Measurements from ENCODE around the gene SLC25A39. TPM values are rescaled to one million over a fixed set of nuclear protein-coding genes. Genes with fewer than 3 reads are reported as not detected.

Gene SLC25A39
- total RNA-seq (2022; extraction: Qiagen RNA extraction; ENCODE audit: low read depth) = 140 to 211 TPM (median 202 TPM) in 5 replicates

GRCh38 chr17:44324571-44325275 lies at the start of gene SLC25A39:
SLC25A39 (minus strand) TSS chr17:44324823; CDS start chr17:44323562, 1,261 bp downstream.

GRCh38 chr17:44363613-44364159 lies 39.1 kb upstream of the SLC25A39 start, which contains the start of gene FAM171A2:
FAM171A2 (minus strand) TSS chr17:44363853; CDS start chr17:44363714, 139 bp downstream.

GRCh38 chr17:44344939-44345453 lies 20.4 kb upstream of the SLC25A39 start, which contains the start of gene GRN:
GRN (plus strand) TSS chr17:44345302; CDS start chr17:44349165, 3,863 bp downstream.

GRCh38 chr17:44308320-44308818 lies 16.3 kb downstream of the SLC25A39 start, which contains the start of gene RUNDC3A:
RUNDC3A (plus strand) TSS chr17:44308601; CDS start chr17:44308833, 232 bp downstream.

Other genes starting within 250 kb of the SLC25A39 start
- gene HDAC5, start 201.2 kb downstream of the SLC25A39 start, total RNA-seq (2022; extraction: Qiagen RNA extraction; ENCODE audit: low read depth) = 13.9 to 17.7 TPM (median 14.7 TPM) in 5 replicates
- gene HROB, start 182.9 kb downstream of the SLC25A39 start, total RNA-seq (2022; extraction: Qiagen RNA extraction; ENCODE audit: low read depth) = 7.6 to 10.5 TPM (median 9.4 TPM) in 5 replicates
- 0.08 to 0.12 TPM in 2 of 5 replicates, not detected in the others for gene ASB16, start 154.1 kb downstream of the SLC25A39 start, total RNA-seq (2022; extraction: Qiagen RNA extraction; ENCODE audit: low read depth)
- 32.2 to 43.8 TPM (median 42.3 TPM) in 5 replicates for gene TMUB2, start 137.9 kb downstream of the SLC25A39 start, total RNA-seq (2022; extraction: Qiagen RNA extraction; ENCODE audit: low read depth)
- 53.5 to 70.0 TPM (median 63.9 TPM) in 5 replicates for gene ATXN7L3, start 124.9 kb downstream of the SLC25A39 start, total RNA-seq (2022; extraction: Qiagen RNA extraction; ENCODE audit: low read depth)
- 98.3 to 104 TPM (median 100 TPM) in 5 replicates for gene UBTF, start 105.1 kb downstream of the SLC25A39 start, total RNA-seq (2022; extraction: Qiagen RNA extraction; ENCODE audit: low read depth)
- gene SLC4A1, start 56.7 kb downstream of the SLC25A39 start, total RNA-seq (2022; extraction: Qiagen RNA extraction; ENCODE audit: low read depth) = not detected in 5 replicates
- gene RUNDC3A, start 16.2 kb downstream of the SLC25A39 start, total RNA-seq (2022; extraction: Qiagen RNA extraction; ENCODE audit: low read depth) = 0.29 to 0.59 TPM (median 0.53 TPM) in 5 replicates
- gene GRN, start 20.5 kb upstream of the SLC25A39 start, total RNA-seq (2022; extraction: Qiagen RNA extraction; ENCODE audit: low read depth) = 197 to 268 TPM (median 233 TPM) in 5 replicates
- gene FAM171A2, start 39.0 kb upstream of the SLC25A39 start, total RNA-seq (2022; extraction: Qiagen RNA extraction; ENCODE audit: low read depth) = 2.4 to 5.2 TPM (median 3.8 TPM) in 5 replicates
- 0.84 to 2.2 TPM (median 1.4 TPM) in 5 replicates for gene ITGA2B, start 64.8 kb upstream of the SLC25A39 start, total RNA-seq (2022; extraction: Qiagen RNA extraction; ENCODE audit: low read depth)
- 16.7 to 23.4 TPM (median 22.4 TPM) in 5 replicates for gene GPATCH8, start 178.6 kb upstream of the SLC25A39 start, total RNA-seq (2022; extraction: Qiagen RNA extraction; ENCODE audit: low read depth)
- 27.7 to 45.7 TPM (median 39.2 TPM) in 5 replicates for gene FZD2, start 232.7 kb upstream of the SLC25A39 start, total RNA-seq (2022; extraction: Qiagen RNA extraction; ENCODE audit: low read depth)

Measured in A549 treated with RU486 at 1 μM for 4 hours (cell line).